DMS79 (cell line): ENCODE data around the gene TMEM106C.

ENCODE experiments used
- DNase-seq: peaks from one replicate; lab custom pipeline; 2025; lab: John Stamatoyannopoulos, UW

Gene TMEM106C

GRCh38 chr12:47963340-47964040 lies at the start of gene TMEM106C:
Gene TMEM106C (plus strand): TSS chr12:47963596. CDS start chr12:47964237, 641 bp downstream.
- DNase-seq = peak; percentile 84

- DNase-seq = no peak
Observed at GRCh38 chr12:47920913-47921312, 42.5 kb upstream of the TMEM106C start.

- no peak for DNase-seq
Observed at GRCh38 chr12:47921907-47922306, 41.5 kb upstream of the TMEM106C start.

GRCh38 chr12:47927346-47927745 lies 36.0 kb upstream of the TMEM106C start:
- DNase-seq = no peak

GRCh38 chr12:47930634-47931033 lies 32.8 kb upstream of the TMEM106C start:
- no peak for DNase-seq

DNA sequence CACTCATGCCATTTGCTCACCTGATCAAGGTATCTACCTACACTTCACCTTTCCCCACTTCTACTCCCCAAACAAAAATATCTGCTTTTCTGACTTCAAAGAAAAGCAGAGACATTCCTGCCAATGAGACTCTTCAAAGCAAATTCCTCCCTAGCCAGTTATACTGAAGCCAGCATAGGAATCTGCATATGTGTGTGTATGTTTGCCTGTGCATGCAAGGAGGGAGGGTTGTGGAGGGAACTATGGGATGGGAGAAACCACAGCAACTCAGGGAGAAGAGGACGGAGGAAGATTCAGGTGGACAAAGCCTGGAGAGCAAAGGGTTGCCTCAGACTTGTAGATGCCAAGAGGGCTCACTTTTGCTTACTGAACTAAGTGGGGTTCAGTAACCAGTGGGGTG lies 32.2 kb upstream of the TMEM106C start:
- DNase-seq = no peak

DNA sequence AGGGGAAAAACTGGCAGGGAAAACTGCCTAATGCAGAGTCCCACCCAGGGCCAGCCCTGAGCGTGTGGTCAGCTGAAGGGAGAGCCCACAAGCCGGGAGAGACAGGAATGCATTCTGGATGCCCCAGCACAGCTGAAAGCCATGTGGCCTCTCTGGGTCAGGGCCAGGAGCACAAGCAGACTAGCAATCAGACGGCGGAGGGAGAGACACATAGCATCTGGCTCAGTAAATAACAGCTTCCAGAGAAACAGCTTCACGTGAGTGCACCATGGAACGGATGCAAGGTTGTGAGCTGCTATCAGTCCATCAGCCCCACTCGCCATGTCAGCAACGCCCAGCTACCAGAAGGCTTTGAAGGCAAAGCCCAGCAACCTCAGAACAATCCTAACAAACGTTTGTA lies 28.2 kb upstream of the TMEM106C start:
- DNase-seq = no peak

DNA sequence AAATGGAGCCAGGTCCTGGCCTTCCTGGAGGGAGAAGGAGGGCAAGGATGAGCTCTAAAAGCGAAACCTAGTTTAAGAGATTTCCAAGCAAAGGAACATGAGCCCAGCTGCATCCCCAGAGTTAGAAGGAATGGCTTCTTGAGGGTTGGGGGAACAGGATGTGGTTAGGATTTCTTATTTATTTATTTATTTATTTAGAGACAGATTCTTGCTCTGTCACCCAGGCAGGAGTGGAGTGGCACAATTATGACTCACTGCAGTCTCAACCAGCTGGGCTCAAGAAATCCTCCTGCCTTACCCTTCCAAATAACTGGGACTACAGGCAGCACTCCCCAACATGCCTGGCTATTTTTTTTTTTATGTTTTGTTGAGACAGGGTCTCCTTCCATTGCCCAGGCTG lies 25.3 kb upstream of the TMEM106C start:
- DNase-seq = no peak

- no peak for DNase-seq
Observed at GRCh38 chr12:47938594-47938993, 24.8 kb upstream of the TMEM106C start.

DNA sequence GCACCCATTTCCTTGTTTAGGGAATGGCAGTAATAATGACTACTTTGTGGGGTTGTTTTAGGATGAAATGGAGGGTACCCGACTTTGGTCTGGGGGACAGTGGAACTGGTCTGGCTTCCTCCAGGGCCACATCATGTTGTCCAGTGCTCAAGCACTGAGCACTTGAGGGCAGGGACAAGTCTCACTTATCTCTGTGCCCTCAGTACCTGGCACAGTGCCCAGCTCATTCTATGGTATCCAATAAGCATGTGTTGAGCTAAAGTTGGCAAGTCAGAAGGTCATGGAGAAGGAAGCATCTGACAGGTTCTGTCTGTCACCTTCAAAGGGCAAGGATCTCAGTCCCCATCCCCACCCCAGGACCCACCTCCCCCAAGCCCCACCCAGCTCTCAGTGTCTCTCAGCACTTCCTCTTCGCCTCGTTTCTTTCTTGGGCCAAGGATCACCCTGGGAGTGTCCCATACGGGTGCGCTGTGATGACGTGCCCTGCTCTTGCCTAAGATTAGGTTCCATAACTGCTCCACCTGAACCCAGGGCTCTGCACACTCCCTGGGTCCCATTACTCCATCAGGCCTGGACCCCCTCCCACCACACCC lies 24.3 kb upstream of the TMEM106C start:
- DNase-seq = no peak

- DNase-seq = no peak
Observed at GRCh38 chr12:47940773-47941474, 22.5 kb upstream of the TMEM106C start.

DNA sequence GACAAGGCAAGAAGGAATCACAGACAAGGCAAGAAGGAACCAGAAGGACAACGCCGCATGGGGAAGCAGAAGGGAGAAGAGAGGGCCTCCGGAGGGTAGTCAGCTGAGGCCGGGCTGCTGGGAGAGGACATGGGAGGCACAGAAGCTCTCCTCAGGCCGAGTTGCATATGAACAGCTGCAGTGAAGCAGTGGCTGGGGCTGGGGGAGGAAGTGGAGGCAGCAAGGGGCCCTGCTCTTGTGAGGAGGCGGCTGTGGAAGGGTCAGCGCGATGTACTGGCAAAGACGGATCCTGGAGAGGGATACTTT lies 22.0 kb upstream of the TMEM106C start:
- DNase-seq = no peak

DNA sequence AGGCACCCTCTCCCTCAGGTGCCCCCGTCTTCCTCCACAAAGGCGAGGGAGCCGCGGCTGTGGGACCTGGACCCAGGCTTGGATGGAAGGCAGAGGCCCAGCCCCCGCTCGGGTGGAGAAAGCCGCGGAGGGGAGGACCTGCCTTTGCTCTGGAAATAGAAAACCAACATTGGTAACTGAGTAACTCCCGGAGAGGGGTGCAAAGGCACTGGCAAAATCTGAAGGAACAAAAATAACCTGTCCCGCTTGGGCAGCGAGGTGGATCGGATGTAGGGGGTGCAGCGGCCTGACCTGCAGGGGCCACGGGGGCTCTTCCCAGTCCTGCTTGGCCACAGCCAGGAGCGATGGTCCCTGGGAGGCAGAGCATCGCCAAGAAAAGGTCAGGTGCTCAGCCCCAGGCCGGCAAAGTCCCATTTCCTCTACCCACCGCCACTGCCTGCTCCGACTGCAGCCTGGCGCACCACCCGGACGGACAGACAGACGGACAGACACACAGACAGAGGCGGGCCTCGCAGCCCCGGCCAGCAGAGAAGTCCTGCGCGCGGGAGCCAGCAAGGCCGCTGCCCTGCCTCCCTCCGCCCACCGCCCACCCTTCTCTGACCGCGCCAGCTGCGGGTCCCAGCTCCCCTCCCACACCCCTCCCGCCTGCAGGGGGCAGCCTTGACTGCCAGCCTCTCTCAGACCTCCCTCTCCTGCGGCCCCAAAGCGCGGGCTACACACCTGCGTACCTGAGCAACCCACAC lies 21.4 kb upstream of the TMEM106C start:
- DNase-seq = no peak

DNA sequence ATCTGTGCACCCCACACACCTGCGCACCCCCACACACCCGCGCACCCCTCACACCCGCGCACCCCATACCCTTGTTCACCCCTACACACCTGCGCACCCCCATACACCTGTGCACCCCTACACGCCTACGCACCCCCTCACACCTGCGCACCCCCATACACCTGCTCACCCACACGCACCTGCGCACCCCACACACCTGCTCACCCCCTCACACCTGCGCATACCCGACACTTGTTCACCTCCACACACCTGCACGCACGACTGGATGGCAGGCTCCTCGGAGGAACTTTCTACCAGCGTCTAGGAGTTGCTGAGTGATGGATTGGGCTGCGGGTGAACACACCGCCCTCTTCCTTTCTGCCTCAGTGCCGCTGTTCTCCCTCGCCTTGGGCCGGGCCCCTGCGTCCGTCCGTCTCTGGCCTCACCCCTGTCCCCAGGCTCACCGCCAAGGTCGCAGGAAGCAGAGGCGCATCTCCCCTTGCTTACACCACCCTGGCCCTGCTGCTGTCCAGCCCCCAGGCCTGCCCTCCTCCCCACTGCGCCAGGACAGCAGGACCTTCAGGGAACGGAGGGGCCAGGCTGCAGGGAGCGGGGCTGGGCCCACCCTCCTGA lies 20.7 kb upstream of the TMEM106C start:
- no peak for DNase-seq

GRCh38 chr12:47943623-47944340 lies 19.6 kb upstream of the TMEM106C start:
- no peak for DNase-seq

- DNase-seq = no peak
Observed at GRCh38 chr12:47944685-47945340, 18.6 kb upstream of the TMEM106C start.

- no peak for DNase-seq
Observed at GRCh38 chr12:47945341-47945728, 18.1 kb upstream of the TMEM106C start.

DNA sequence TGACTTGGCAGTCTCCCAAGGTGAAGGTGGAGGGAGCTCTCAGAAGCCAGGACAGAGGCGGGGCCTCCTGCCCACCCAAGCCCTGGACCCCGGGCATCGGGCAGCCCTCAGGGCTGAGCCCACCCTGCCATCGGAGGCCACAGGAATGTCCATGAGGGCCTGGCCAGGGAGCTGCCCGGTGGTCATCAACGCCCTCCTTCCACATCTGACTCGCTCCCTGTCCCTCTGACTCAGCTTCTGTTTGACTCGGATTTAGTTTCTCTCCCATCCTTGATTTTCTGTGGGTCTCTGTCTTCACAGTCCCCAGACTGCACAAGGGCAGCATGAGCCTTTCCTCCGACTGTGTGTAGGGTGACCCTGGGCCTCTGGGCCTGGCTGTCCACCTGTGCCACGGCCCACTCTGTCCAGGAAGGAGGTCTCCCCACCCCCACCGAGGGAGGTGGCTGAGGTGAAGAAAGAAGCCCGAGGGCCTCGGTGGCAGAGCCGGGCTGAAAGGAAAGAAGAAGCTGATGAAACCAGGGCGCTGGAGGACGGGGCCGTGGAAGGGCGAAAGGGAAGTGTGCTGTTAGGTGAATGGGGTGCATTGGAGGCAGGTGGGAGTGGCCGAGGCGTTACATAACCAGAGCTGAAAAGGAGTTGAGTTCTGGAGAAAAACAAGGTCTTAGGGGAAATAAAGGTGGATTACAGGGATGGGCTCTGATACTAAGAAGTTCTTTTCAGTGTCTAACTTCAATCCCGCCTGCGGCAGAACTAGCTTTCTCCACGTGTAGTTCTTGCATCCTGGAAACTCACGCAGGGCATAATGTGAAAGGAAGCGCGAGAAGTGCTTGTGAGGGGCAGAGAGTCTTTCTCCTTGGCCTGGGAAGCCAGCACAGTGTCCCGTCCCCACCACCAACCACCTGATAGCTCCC lies 16.7 kb upstream of the TMEM106C start:
- DNase-seq = no peak

- no peak for DNase-seq
Observed at GRCh38 chr12:47947341-47947740, 16.1 kb upstream of the TMEM106C start.
